ENCODE results near the gene DRD4. TPM values are rescaled to one million over a fixed set of nuclear protein-coding genes. Genes with fewer than 3 reads are reported as not detected.

Gene DRD4
- total RNA-seq, 1 experiment from 2014 or later, result 0.11 TPM

- H3K9me2 ChIP-seq (replicated peaks; ENCODE audit: low read length), result no peaks in the 10 kb centered on the region
- peaks cover 7% of the 10 kb centered on the region for H3F3A ChIP-seq (ENCODE audit: low read length, unreplicated experiment)
- POLR2A ChIA-PET (ENCODE audit: unreplicated experiment), result no interaction called here
- no peak overlapping the region for H3K27ac ChIP-seq (ENCODE audit: low read length)
- no peak overlapping the region for H3K4me3 ChIP-seq (ENCODE audit: low read length)
- H3K4me2 ChIP-seq (ENCODE audit: low read length), result no peak overlapping the region
- TF ChIP-seq EZH2 (IDR thresholded peaks at IDR 0.05; ENCODE audit: low read length, unreplicated experiment), result no peak
- no peak for TF ChIP-seq EZH2phosphoT487 (IDR thresholded peaks at IDR 0.05; ENCODE audit: borderline replicate concordance, low read length)
- TF ChIP-seq, protein P1, sequence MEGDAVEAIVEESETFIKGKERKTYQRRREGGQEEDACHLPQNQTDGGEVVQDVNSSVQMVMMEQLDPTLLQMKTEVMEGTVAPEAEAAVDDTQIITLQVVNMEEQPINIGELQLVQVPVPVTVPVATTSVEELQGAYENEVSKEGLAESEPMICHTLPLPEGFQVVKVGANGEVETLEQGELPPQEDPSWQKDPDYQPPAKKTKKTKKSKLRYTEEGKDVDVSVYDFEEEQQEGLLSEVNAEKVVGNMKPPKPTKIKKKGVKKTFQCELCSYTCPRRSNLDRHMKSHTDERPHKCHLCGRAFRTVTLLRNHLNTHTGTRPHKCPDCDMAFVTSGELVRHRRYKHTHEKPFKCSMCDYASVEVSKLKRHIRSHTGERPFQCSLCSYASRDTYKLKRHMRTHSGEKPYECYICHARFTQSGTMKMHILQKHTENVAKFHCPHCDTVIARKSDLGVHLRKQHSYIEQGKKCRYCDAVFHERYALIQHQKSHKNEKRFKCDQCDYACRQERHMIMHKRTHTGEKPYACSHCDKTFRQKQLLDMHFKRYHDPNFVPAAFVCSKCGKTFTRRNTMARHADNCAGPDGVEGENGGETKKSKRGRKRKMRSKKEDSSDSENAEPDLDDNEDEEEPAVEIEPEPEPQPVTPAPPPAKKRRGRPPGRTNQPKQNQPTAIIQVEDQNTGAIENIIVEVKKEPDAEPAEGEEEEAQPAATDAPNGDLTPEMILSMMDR (conservative IDR thresholded peaks at IDR 0.05; ENCODE audit: low read depth, low read length), result no peak
- CTCF ChIA-PET, result no interaction called here
- H4K20me1 ChIP-seq (ENCODE audit: low read length), result peaks cover 15% of the 10 kb centered on the region
- DNase-seq (no peak), ATAC-seq (no peak)
- H3K4me1 ChIP-seq (ENCODE audit: insufficient read depth, low read length), result peaks cover 8% of the 10 kb centered on the region
- H3K9me3 ChIP-seq (ENCODE audit: low read length), result no peaks in the 10 kb centered on the region
- no peaks in the 10 kb centered on the region for H3K27me3 ChIP-seq (ENCODE audit: low read length)
- no peak overlapping the region for H2AFZ ChIP-seq (ENCODE audit: low read length)
- intact Hi-C loops (cut with micrococcal nuclease), result no loop called here
- BruUV-seq (replicated peaks), result no TSS peak
- H3K9ac ChIP-seq (ENCODE audit: low read length), result no peak overlapping the region
- peaks cover 49% of the 10 kb centered on the region for H3K36me3 ChIP-seq (ENCODE audit: low read depth, low read length)
- H3K79me2 ChIP-seq (ENCODE audit: low read length), result no peaks in the 10 kb centered on the region
These were observed 28.2 kb upstream of the DRD4 start for GRCh38 chr11:608791-609251.

- no peak for ATAC-seq
- ChIA-PET POLR2A (ENCODE audit: unreplicated experiment) (no interaction called here), CTCF (no interaction called here)
- BruUV-seq (replicated peaks), result no TSS peak
- peaks cover 18% of the 10 kb centered on the region for H4K20me1 ChIP-seq (ENCODE audit: low read length)
- no peaks in the 10 kb centered on the region for H3K27me3 ChIP-seq (ENCODE audit: low read length)
- H2AFZ ChIP-seq (ENCODE audit: low read length), result no peak overlapping the region
- no peak overlapping the region for H3K9ac ChIP-seq (ENCODE audit: low read length)
- intact Hi-C loops (cut with micrococcal nuclease), result no loop called here
- no peaks in the 10 kb centered on the region for H3K9me3 ChIP-seq (ENCODE audit: low read length)
- H3K4me3 ChIP-seq (ENCODE audit: low read length), result no peak overlapping the region
- no peak overlapping the region for H3K27ac ChIP-seq (ENCODE audit: low read length)
- H3K4me1 ChIP-seq (ENCODE audit: insufficient read depth, low read length), result peaks cover 13% of the 10 kb centered on the region
- no peak for TF ChIP-seq EZH2phosphoT487 (IDR thresholded peaks at IDR 0.05; ENCODE audit: borderline replicate concordance, low read length)
- TF ChIP-seq, protein P1 (conservative IDR thresholded peaks at IDR 0.05; ENCODE audit: low read depth, low read length), result no peak
- no peak for TF ChIP-seq EZH2 (IDR thresholded peaks at IDR 0.05; ENCODE audit: low read length, unreplicated experiment)
- no peak for DNase-seq
- no peaks in the 10 kb centered on the region for H3K79me2 ChIP-seq (ENCODE audit: low read length)
- H3K9me2 ChIP-seq (replicated peaks; ENCODE audit: low read length), result no peaks in the 10 kb centered on the region
- H3K36me3 ChIP-seq (ENCODE audit: low read depth, low read length), result peaks cover 49% of the 10 kb centered on the region
- H3F3A ChIP-seq (ENCODE audit: low read length, unreplicated experiment), result peaks cover 7% of the 10 kb centered on the region
- H3K4me2 ChIP-seq (ENCODE audit: low read length), result no peak overlapping the region
These were observed 27.7 kb upstream of the DRD4 start for GRCh38 chr11:609341-609811.

DNA sequence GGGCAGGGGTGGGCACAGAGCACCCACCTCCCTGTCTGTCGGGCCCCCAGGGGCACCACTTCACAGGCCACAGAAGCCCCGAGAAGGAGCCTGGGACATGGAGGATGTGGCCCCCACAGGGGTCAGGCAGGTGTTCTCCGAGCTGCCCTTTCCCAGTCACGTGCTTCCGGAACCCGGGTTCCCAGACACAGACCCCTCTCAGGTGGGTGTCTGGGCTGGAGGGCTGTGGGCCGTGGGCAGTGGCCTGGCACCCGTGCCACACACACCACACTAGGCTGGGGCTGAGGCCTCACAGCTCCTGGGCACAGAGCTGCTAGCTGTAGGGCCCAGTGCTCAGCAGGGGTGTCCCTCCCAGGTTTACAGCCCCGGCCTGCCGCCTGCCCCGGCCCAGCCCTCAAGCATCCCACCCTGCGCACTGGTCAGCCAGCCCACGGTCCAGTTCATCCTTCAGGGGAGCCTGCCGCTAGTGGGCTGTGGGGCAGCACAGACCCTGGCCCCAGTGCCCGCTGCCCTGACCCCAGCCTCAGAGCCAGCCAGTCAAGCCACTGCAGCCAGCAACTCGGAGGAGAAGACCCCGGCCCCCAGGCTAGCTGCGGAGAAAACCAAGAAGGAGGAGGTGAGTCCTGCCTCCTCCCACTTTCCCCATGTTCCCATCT, 26.8 kb upstream of the DRD4 start:
- POLR2A ChIA-PET (ENCODE audit: unreplicated experiment), result no interaction called here
- intact Hi-C loops (cut with micrococcal nuclease), result loop anchor here (10.0 kb wide), 1 partner anchor 45 kb away; the partner anchor contains the start of genes LMNTD2 and RASSF7

More for the DNA sequence above, 26.8 kb upstream of the DRD4 start:
- no TSS peak for BruUV-seq (replicated peaks)
- H3K27me3 ChIP-seq (ENCODE audit: low read length), result no peaks in the 10 kb centered on the region
- H3K4me3 ChIP-seq (ENCODE audit: low read length), result no peak overlapping the region
- H3K4me2 ChIP-seq (ENCODE audit: low read length), result no peak overlapping the region
- H3K9me3 ChIP-seq (ENCODE audit: low read length), result no peaks in the 10 kb centered on the region
- TF ChIP-seq EZH2 (IDR thresholded peaks at IDR 0.05; ENCODE audit: low read length, unreplicated experiment) (no peak), EZH2phosphoT487 (IDR thresholded peaks at IDR 0.05; ENCODE audit: borderline replicate concordance, low read length) (no peak)
- TF ChIP-seq, protein P1 (conservative IDR thresholded peaks at IDR 0.05; ENCODE audit: low read depth, low read length), result no peak
- peaks cover 8% of the 10 kb centered on the region; the same call in 1 of the 2 replicates for H3K79me2 ChIP-seq (ENCODE audit: low read length)
- H4K20me1 ChIP-seq (ENCODE audit: low read length), result peaks cover 18% of the 10 kb centered on the region
- no peaks in the 10 kb centered on the region for H3K9me2 ChIP-seq (replicated peaks; ENCODE audit: low read length)
- ATAC-seq (no peak), DNase-seq (no peak)
- H2AFZ ChIP-seq (ENCODE audit: low read length), result no peak overlapping the region
- H3F3A ChIP-seq (ENCODE audit: low read length, unreplicated experiment), result peaks cover 7% of the 10 kb centered on the region
- peaks cover 22% of the 10 kb centered on the region for H3K4me1 ChIP-seq (ENCODE audit: insufficient read depth, low read length)
- CTCF ChIA-PET, result no interaction called here
- H3K36me3 ChIP-seq (ENCODE audit: low read depth, low read length), result peaks cover 43% of the 10 kb centered on the region
- H3K27ac ChIP-seq (ENCODE audit: low read length), result no peak overlapping the region
- no peak overlapping the region for H3K9ac ChIP-seq (ENCODE audit: low read length)
